Measurements from ENCODE around the gene HSPA9.

- TF ChIP-seq CTCF (optimal IDR thresholded peaks at IDR 0.05 in 1 of 3, IDR thresholded peaks at IDR 0.05 in 1 of 3, conservative IDR thresholded peaks at IDR 0.05 in 1 of 3; ENCODE audit: extremely low read depth in 1 of 3, insufficient read depth in 2 of 3, low read length in 3 of 3) (no peak), EZH2 (IDR thresholded peaks at IDR 0.05; ENCODE audit: low read length) (no peak)
Observed at GRCh38 chr5:138549414-138549813, 25.8 kb downstream of the HSPA9 start.
